ENCODE measurements around the gene CDC26. TPM values are rescaled to one million over a fixed set of nuclear protein-coding genes. Genes with fewer than 3 reads are reported as not detected.

The CDC26 gene
- total RNA-seq, 1 donor from 2014 or later, result 22.1 TPM

DNA sequence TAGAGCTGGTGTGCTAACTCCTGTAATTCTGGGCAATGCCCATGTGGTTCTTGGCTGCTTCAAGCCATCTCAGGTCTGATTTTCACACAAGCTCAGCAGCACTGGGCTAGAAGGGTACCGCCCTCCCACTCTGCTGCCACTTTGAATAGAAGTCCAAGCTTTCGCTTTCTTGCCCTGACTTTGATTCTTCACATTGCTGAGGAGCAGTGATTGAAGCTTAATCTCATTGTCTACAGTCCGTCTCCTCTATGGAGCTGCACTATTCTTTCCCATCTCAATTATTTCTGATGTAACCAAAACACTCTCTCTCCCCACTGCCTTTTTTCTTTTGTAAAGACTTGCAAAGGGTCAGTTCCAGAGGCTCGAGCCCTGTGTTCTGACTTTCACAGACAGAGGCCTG, 40.7 kb upstream of the CDC26 start:
- no peaks in the 10 kb centered on the region for H3K27me3 ChIP-seq (ENCODE audit: control insufficient read depth, insufficient read depth, low read length)
- no peak for DNase-seq (ENCODE audit: low read depth)
- H3K36me3 ChIP-seq (ENCODE audit: control insufficient read depth, insufficient read depth, low read length), result no peaks in the 10 kb centered on the region
- TF ChIP-seq CTCF (IDR thresholded peaks at IDR 0.05; ENCODE audit: insufficient read depth, low read length, poor library complexity, severe bottlenecking), result no peak
- no peak overlapping the region for H3K4me3 ChIP-seq (ENCODE audit: low read depth, low read length)

- TF ChIP-seq CTCF (IDR thresholded peaks at IDR 0.05; ENCODE audit: insufficient read depth, low read length, poor library complexity, severe bottlenecking), result no peak
- H3K4me3 ChIP-seq (ENCODE audit: low read depth, low read length), result no peak overlapping the region
- H3K36me3 ChIP-seq (ENCODE audit: control insufficient read depth, insufficient read depth, low read length), result no peaks in the 10 kb centered on the region
- no peak for DNase-seq (ENCODE audit: low read depth)
- no peaks in the 10 kb centered on the region for H3K27me3 ChIP-seq (ENCODE audit: control insufficient read depth, insufficient read depth, low read length)
These were observed 39.9 kb upstream of the CDC26 start for GRCh38 chr9:113315231-113315630.

DNA sequence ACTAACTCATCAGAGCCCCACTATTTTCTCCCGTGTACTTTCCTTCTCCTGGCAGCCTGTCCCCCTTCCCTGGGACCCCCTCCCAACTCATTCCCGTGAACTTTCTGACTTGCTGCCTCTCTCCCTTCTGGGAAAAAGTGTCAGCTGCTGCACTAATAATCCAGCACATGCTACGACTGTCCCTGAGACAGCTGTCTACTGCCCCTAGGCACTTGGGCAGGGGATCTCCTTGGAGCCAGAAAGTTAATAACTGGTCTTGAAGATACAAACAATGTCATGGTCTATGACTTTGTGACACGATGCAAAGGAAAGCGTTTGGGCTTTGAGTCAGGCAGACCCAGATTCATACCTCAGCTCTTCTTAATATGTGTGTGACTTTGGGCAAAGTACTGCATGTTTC, 37.9 kb upstream of the CDC26 start:
- no peaks in the 10 kb centered on the region for H3K27me3 ChIP-seq (ENCODE audit: control insufficient read depth, insufficient read depth, low read length)
- no peak for TF ChIP-seq CTCF (IDR thresholded peaks at IDR 0.05; ENCODE audit: insufficient read depth, low read length, poor library complexity, severe bottlenecking)
- no peak for DNase-seq (ENCODE audit: low read depth)

GRCh38 chr9:113311961-113312360, 36.6 kb upstream of the CDC26 start:
- Histone ChIP-seq H3K27me3 (ENCODE audit: control insufficient read depth, insufficient read depth, low read length) (no peaks in the 10 kb centered on the region), H3K4me3 (ENCODE audit: low read depth, low read length) (no peak overlapping the region), H3K36me3 (ENCODE audit: control insufficient read depth, insufficient read depth, low read length) (no peaks in the 10 kb centered on the region)
- no peak for TF ChIP-seq CTCF (IDR thresholded peaks at IDR 0.05; ENCODE audit: insufficient read depth, low read length, poor library complexity, severe bottlenecking)
- DNase-seq (ENCODE audit: low read depth), result no peak

More for the DNA sequence above, 37.9 kb upstream of the CDC26 start:
- Histone ChIP-seq H3K36me3 (ENCODE audit: control insufficient read depth, insufficient read depth, low read length) (no peaks in the 10 kb centered on the region), H3K4me3 (ENCODE audit: low read depth, low read length) (no peak overlapping the region)

DNA sequence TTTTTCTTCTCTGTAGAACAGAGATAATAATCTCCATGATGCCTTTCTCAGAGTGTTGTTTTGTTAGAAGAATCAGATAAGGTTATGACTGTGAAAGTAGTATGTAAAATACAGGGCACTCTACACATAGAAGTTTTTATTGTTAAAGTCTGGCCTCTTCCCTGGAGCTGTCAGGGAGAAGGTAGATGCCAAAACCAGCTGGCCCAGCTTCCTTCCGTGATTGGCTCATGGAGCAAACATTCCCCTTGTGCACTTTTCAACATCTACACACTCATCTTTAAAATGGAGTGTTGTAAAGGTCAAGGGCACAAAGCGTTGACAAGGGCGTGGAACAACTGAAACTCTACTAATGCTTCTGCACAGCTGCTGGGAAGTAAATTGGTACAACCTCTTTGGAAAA, 35.2 kb upstream of the CDC26 start:
- H3K4me3 ChIP-seq (ENCODE audit: low read depth, low read length), result no peak overlapping the region
- no peak for DNase-seq (ENCODE audit: low read depth)
- no peaks in the 10 kb centered on the region for H3K36me3 ChIP-seq (ENCODE audit: control insufficient read depth, insufficient read depth, low read length)
- no peaks in the 10 kb centered on the region for H3K27me3 ChIP-seq (ENCODE audit: control insufficient read depth, insufficient read depth, low read length)
- no peak for TF ChIP-seq CTCF (IDR thresholded peaks at IDR 0.05; ENCODE audit: insufficient read depth, low read length, poor library complexity, severe bottlenecking)

- peak; percentile 71 for TF ChIP-seq CTCF (IDR thresholded peaks at IDR 0.05; ENCODE audit: insufficient read depth, low read length, poor library complexity, severe bottlenecking)
- DNase-seq (ENCODE audit: low read depth), result no peak
- no peak overlapping the region for H3K4me3 ChIP-seq (ENCODE audit: low read depth, low read length)
- no peaks in the 10 kb centered on the region for H3K36me3 ChIP-seq (ENCODE audit: control insufficient read depth, insufficient read depth, low read length)
- H3K27me3 ChIP-seq (ENCODE audit: control insufficient read depth, insufficient read depth, low read length), result no peaks in the 10 kb centered on the region
These were observed 33.9 kb upstream of the CDC26 start for GRCh38 chr9:113309204-113309813.
